DOHH2 (cell line): ENCODE measurements around the gene OTX2.

ENCODE experiments used
- H3F3A ChIP-seq: fragments of 200-600 bp; sonication (generic), shearing (Covaris generic); 2 replicates; pipeline ENCODE4 v1.6.0; 2016; ENCODE audit warnings: antibody characterized with exemption, mild to moderate bottlenecking; ENCODE audit not compliant: control insufficient read depth, insufficient read depth
- H3K27ac ChIP-seq: fragments of 200-600 bp; sonication (generic); 2 replicates; pipeline ENCODE4 v1.5.1; 2014; ENCODE audit warnings: low read depth, mild to moderate bottlenecking, low read length, moderate library complexity
- H3K27me3 ChIP-seq: fragments of 200-600 bp; sonication (generic); 2 replicates; pipeline ENCODE4 v1.6.1; 2014; ENCODE audit warnings: mild to moderate bottlenecking, low read length, mixed read lengths; ENCODE audit not compliant: control insufficient read depth
- H3K36me3 ChIP-seq: fragments of 200-600 bp; sonication (generic); 2 replicates; pipeline ENCODE4 v1.6.1; 2014; ENCODE audit warnings: mild to moderate bottlenecking, low read length, moderate library complexity, mixed read lengths; ENCODE audit not compliant: control insufficient read depth
- H3K4me1 ChIP-seq: fragments of 200-600 bp; sonication (generic); 2 replicates; pipeline ENCODE4 v1.6.1; 2014; ENCODE audit warnings: mild to moderate bottlenecking, low read length, mixed read lengths; ENCODE audit not compliant: control insufficient read depth
- H3K4me2 ChIP-seq: fragments of 200-600 bp; sonication (generic); 2 replicates; pipeline ENCODE4 v1.6.0; 2014; ENCODE audit warnings: mild to moderate bottlenecking, low read length, moderate library complexity
- H3K4me3 ChIP-seq: fragments of 200-600 bp; sonication (generic); 2 replicates; pipeline ENCODE4 v1.5.1; 2014; ENCODE audit warnings: mild to moderate bottlenecking, low read length, mixed read lengths
- H3K79me2 ChIP-seq: fragments of 200-600 bp; sonication (generic); 2 replicates; pipeline ENCODE4 v1.6.1; 2014; ENCODE audit warnings: mild to moderate bottlenecking, low read length, mixed read lengths; ENCODE audit not compliant: control insufficient read depth
- H3K9me2 ChIP-seq: fragments of 200-600 bp; sonication (generic); replicated peaks from 2 replicates; pipeline ENCODE4 v1.6.1; 2014; ENCODE audit warnings: mild to moderate bottlenecking, low read length, mixed read lengths; ENCODE audit not compliant: control insufficient read depth
- H3K9me3 ChIP-seq: fragments of 200-600 bp; sonication (generic); 2 replicates; pipeline ENCODE4 v1.6.1; 2014; ENCODE audit warnings: antibody characterized with exemption, low read length, mixed read lengths; ENCODE audit not compliant: control insufficient read depth, insufficient read depth
- H4K20me1 ChIP-seq: fragments of 200-600 bp; sonication (generic); 2 replicates; pipeline ENCODE4 v1.6.0; 2014; ENCODE audit warnings: low read depth, mild to moderate bottlenecking, antibody characterized with exemption, low read length, moderate library complexity; ENCODE audit not compliant: control insufficient read depth, insufficient read depth
- EZH2phosphoT487 ChIP-seq: fragments of 200-600 bp; sonication (generic); IDR thresholded peaks from 2 replicates; pipeline ENCODE4 v1.6.1; 2017; ENCODE audit warnings: borderline replicate concordance, mild to moderate bottlenecking, antibody characterized with exemption, low read length, moderate library complexity, mixed read lengths
- TF ChIP-seq, protein P1 (sequence below): fragments of 200-600 bp; sonication (generic); IDR thresholded peaks from one replicate; pipeline ENCODE4 v1.5.1; 2014; ENCODE audit warnings: antibody characterized with exemption, mild to moderate bottlenecking, low read depth, low read length; ENCODE audit not compliant: poor library complexity, severe bottlenecking

OTX2 gene

GRCh38 chr14:56795284-56795622 is 15.0 kb downstream of the OTX2 start:
- Histone ChIP-seq H3K27me3 (no peaks in the 10 kb centered on the region), H3K4me2 (no peak overlapping the region), H3K36me3 (no peaks in the 10 kb centered on the region), H3K9me3 (no peaks in the 10 kb centered on the region; the same call in 1 of the 2 replicates), H3K27ac (no peak overlapping the region), H3K9me2 (no peaks in the 10 kb centered on the region), H3K4me1 (no peaks in the 10 kb centered on the region), H3F3A (no peaks in the 10 kb centered on the region), H3K79me2 (no peaks in the 10 kb centered on the region), H4K20me1 (no peaks in the 10 kb centered on the region), H3K4me3 (no peak overlapping the region)
- TF ChIP-seq, protein P1, sequence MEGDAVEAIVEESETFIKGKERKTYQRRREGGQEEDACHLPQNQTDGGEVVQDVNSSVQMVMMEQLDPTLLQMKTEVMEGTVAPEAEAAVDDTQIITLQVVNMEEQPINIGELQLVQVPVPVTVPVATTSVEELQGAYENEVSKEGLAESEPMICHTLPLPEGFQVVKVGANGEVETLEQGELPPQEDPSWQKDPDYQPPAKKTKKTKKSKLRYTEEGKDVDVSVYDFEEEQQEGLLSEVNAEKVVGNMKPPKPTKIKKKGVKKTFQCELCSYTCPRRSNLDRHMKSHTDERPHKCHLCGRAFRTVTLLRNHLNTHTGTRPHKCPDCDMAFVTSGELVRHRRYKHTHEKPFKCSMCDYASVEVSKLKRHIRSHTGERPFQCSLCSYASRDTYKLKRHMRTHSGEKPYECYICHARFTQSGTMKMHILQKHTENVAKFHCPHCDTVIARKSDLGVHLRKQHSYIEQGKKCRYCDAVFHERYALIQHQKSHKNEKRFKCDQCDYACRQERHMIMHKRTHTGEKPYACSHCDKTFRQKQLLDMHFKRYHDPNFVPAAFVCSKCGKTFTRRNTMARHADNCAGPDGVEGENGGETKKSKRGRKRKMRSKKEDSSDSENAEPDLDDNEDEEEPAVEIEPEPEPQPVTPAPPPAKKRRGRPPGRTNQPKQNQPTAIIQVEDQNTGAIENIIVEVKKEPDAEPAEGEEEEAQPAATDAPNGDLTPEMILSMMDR = no peak
- TF ChIP-seq EZH2phosphoT487 = no peak

DNA sequence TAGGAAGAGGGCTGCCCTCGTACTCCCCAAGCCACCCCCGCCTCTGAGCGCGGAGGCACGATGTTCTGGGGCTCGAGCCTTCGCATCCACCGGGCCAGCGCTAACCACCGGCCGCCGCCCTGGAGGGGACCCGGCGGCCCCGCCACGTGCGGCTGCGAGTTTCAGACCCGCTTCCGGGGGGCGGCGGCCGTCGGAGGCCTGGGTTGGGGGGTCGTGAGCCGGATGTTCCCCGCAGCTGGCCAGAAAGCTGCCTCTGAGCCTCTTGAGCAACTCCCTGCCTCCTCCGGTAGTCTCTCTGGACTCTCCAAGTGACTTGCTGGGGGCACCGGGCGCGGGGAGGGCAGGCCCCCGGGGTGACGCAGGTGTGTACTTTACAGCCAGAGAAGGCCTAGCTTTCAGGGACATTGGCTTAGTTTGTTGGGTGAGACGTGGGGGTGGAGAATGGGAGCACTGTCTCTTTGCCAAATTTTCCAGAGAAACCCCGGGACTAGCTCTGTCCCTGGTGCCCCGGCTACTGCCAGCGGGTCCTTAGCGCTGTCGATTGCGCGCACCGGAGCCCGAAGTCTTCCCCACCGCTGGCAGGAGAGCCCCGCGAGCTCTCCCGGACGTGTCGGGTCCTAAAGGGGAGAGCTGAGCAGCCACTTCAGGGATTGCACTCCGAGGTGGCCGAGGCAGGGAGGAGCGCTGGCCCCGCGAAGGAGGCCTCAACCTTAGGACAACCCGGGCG is 15.6 kb downstream of the OTX2 start:
- Histone ChIP-seq H3K4me3 (no peak overlapping the region), H3F3A (no peaks in the 10 kb centered on the region), H3K4me1 (no peaks in the 10 kb centered on the region), H4K20me1 (no peaks in the 10 kb centered on the region), H3K9me2 (no peaks in the 10 kb centered on the region), H3K4me2 (no peak overlapping the region), H3K9me3 (no peaks in the 10 kb centered on the region; the same call in 1 of the 2 replicates), H3K27ac (no peak overlapping the region), H3K79me2 (no peaks in the 10 kb centered on the region), H3K27me3 (no peaks in the 10 kb centered on the region), H3K36me3 (no peaks in the 10 kb centered on the region)
- TF ChIP-seq, protein P1 = no peak
- TF ChIP-seq EZH2phosphoT487 = no peak

DNA sequence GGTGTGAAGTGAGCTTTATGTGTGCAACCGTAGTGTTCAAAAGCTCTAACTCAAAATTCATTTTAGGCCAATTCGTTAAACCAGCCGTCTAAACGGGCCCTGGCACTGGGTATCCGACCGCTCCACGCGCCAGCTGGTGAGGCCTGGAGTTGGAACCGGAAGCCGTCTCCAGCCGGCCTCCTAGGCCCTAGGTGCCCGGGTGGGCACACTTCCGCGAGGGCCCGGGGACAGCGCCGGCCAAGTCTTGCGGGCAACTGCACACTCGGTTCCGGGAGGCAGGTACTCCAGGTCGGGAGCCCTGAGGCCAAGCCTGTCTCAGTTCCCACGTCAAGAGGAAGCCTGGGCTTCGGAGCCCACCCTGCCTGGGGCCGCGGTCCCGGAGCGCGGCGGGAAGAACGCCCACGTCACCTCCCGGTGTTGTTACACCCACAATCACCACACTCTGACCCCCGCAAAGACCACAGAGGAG is 16.2 kb downstream of the OTX2 start:
- no peaks in the 10 kb centered on the region for H4K20me1 ChIP-seq
- H3K9me3 ChIP-seq = no peaks in the 10 kb centered on the region; the same call in 1 of the 2 replicates
- H3K27ac ChIP-seq = no peak overlapping the region
- TF ChIP-seq, protein P1 = no peak
- TF ChIP-seq EZH2phosphoT487 = no peak
- H3K4me3 ChIP-seq = no peak overlapping the region
- H3K36me3 ChIP-seq = no peaks in the 10 kb centered on the region
- no peaks in the 10 kb centered on the region for H3K27me3 ChIP-seq
- no peaks in the 10 kb centered on the region for H3K9me2 ChIP-seq
- no peaks in the 10 kb centered on the region for H3F3A ChIP-seq
- H3K79me2 ChIP-seq = no peaks in the 10 kb centered on the region
- H3K4me2 ChIP-seq = no peak overlapping the region
- no peaks in the 10 kb centered on the region for H3K4me1 ChIP-seq
